GM21529 (cell line): ENCODE measurements around the gene RANBP3L.
"Not testable (repeated sequence)": the region's sequence is repeated elsewhere in the genome, so short reads cannot be mapped to it uniquely, and the experiment has no call there.

Experiments used
- ATAC-seq: cut with Tn5 transposase; IDR thresholded peaks from one replicate; pipeline ENCODE4 v1.9.1; 2021; ENCODE audit not compliant: unreplicated experiment

The RANBP3L gene

DNA sequence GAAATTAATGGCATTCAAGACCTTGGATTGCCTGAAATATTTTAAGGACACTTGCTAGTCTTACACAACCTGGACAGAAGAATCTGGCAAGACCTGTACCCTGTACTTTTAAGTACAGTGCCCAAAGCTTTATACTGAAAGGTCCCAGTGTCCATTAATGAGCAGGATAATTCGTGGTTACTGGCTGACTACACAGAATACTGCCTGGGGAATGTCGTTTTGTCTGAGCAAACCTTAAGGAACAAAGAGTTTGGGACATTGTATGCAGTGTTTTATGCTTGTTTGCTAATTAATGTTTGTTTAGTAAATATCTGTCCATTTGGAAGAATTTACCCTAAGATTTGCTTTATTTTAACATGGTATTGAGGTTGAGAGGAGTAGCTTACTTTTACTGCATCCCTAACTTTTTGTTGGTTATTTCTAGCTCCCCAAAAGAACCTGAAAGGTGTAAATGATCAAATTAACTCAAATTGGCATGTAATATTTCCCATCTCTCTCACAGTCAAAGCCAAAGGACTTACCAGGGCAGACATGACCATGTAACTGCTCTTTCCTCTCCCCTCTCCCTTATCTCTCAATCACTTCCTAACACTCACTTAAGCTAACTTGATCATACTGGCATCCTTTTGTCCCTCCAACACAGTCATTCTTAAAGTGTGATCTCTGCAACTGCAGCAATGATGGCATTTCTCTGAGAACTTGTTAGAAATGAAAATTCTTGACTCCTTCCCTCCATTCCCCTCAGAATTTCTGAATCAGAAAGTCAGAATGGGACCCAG, 15.7 kb downstream of the RANBP3L start:
- ATAC-seq: no peak

DNA sequence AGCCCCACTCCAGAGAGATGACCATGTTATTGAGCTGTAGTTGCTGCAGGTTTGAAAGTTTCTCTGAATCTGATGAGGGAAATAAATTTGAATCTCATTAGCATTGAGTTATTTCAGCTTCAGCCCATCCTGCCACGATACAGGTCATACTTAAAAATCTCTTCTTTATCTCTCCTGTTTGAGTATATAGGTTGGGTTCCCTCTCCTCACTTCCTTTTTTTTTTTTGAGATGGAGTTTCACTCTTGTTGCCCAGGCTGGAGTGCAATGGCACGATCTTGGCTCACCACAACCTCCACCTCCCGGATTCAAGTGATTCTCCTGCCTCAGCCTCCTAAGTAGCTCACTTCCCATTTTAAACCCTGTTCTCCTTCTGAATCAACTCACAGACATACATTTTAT, 17.9 kb downstream of the RANBP3L start:
- not testable (repeated sequence) for ATAC-seq

DNA sequence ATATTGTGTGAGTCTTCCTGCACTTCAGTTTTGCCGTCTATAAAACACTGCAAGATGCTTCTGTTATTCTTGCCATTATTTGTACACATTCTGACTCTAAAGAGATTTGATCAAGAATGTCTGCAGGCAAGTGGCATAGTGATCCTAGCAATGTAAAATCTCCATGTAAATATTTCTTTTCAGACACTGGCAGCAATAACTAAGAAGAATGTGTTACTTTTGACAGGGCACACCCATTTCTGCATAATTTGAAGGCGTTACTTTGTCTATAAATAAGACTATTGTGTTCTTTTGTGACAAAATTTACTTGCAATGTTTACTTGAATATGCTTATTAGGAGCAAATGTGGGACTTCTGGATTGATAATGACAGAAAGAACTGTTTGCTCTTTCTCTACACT, 20.1 kb downstream of the RANBP3L start:
- ATAC-seq: no peak

DNA sequence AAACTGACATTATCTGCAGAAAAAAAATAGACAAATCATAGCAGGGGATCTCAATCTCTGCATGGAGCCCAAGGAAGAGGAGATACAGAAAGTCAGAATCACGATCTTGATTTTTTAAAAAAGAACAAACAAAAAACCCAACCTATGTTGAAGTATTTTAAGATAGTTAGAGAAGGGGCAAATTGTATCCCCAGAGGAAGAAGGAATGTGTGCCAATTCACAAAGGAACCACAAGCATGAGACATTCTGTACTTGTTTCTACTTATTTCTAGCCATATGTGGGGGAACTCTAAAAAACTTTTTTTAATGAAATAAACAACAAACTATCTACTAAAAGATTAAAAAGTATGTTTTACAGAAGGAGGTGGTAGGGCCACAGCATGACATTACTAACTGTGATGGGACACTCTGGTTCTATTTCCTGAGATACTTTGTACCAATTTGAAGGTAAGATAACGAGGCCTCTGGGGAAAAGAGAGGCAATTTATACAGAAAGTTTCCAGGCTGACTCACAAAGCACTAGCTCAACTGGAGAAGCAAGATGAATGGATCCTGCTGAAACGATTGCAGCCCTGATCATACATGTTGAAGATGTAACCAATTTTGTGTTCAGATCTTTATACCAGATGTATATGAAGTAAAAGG, 22.5 kb downstream of the RANBP3L start:
- no peak for ATAC-seq

DNA sequence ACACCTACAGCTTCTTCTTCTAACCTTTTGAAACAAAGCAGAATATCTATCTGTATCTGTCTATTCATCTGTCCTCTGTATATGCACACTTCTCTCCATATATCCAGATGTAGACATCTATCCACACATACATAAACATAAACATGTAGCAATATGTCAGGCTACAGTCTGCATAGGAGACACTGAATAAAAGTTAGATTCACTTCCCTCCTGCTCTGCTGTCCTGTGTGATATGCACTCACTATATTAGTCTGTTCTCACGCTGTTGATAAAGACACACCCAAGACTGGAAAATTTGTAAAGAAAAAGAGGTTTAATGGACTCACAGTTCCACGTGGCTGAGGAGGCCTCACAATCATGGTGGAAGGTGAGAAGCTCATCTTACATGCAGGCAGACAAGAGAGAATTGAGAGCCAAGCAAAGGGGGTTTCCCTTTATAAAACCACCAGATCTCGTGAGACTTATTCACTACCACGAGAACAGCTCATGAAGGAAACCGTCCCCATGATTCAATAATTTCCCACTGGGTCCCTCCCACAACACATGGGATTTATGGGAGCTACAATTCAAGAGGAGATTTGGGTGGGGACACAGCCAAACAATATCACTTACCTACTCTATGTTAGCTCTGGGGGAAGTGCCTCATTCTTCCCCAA, 24.1 kb downstream of the RANBP3L start:
- no peak for ATAC-seq

DNA sequence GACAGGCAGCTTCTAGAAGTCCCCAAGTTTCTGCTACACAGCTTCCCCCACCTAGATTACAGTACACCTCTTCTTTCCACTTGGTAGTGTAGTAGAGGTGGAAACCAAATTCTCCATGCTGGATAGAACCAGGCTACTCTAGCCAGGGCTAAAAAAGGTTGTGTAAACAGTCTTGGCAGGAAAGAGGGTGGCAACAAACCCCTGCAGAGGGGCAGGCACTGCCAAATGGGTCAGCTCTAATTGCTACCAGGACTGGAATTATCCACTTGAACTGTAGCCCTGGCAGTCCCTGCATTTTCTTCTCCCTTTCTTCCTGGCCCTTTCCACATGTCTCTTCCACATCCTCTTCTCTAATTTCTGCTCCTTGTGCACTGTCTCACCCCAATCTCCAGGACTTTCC, 24.8 kb downstream of the RANBP3L start:
- ATAC-seq: no peak

DNA sequence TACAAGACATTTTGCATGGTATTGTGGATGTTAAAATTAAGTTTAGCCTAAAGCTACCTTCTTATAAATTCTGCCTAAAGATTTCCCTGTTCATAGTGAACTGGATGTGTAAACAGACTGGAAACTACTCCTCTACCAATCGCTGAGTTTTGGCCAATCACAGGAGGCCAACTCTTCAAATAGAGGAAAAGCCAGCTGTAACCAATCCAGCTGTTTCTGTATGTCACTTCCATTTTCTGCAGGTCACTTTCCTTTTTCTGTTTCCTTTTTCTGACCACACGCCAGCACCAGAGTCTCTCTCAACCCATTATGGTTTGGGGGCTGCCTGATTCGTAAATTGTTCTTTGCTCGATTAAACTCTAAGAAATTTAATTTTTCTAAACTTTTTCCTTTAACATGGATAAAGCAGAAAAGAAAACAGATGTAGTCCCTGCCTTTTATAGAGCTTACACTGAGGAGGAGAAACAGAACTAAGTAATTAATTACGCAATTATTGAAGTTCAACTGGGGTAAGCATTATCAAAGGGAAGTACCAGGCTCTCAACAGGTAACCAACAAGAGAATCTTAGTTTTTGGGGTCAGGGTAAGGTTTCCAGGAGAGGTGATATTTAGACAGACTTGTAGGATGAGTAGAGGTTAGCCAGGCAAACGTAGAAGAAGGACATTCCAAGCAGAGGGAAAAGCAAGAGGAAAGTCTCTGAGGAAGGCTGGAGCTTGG, 27.7 kb downstream of the RANBP3L start:
- no peak for ATAC-seq

DNA sequence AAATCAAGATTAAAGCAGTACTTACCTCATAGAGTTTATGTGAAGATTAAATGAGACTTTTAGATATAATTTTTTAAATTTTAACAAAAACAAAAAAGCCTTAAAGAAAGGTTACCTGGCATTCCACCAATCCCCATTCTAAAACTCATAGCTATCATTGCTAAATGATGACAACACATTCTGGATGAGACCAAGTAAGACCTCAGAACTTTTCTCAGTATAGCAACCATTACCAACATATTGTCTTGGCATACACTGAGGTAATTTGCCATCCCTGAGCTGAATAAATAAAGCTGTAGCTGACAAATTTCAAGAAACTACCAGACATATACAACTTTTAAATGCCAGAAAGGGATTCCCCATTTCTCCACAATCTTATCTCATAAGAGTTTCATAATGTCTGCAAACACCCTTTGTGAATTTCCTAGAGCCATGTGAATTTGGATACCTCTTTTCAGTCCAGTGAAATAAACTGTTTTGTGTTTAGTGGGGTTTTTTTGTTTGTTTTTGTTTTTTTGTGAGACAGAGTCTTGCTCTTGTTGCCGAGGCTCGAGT, 29.5 kb downstream of the RANBP3L start:
- no peak for ATAC-seq

DNA sequence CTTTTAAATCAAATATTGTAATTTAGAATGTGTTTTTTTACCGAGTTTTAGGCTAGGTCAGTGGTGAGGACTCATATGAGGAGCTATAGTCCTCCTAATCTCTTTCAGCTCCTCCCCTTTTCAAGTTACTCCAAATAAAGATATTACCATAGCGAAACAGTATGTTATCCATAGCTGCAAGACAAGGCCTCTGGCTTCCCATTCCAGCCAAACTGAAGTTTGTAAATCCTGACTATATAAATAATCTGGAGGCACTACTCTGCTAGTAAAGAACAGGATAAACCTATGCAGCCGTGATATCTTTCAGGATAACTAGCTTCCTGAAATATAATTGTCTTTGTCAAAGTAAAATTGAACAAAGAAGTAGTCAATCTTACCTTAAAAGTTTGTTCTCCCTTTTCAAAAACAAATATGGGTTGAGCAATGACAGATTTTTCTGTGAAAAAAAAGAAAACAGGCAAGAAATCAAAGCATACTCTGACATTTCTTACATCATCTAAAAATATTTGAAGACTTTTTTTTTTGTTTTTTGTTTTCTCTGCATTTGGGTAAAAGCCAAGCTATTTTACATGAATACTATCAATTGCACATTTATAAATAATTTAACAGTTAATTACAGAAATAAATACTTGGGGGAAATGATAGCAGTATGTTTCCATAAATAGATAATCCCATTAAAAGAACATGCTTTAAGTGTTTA, 30.7 kb downstream of the RANBP3L start:
- no peak for ATAC-seq

DNA sequence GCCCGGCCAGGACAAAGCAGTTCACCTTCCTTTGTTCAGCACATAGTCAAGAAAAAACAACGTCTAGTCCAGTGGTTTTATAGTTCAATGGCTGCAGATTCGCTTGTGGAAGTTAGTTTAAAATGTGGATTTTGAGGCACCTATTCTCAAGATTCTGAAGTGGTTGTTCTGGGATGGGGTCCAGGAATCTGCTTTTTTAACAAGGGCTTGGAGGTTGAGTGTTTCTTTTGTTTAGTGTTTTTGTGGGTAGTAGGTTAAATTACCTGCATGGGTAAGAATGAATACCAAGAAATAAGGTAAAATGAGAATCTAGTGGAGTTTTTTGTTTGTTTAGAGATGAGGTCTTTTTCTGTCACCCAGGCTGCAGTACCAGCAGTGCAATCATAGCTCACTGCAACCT, 31.5 kb downstream of the RANBP3L start:
- no peak for ATAC-seq

DNA sequence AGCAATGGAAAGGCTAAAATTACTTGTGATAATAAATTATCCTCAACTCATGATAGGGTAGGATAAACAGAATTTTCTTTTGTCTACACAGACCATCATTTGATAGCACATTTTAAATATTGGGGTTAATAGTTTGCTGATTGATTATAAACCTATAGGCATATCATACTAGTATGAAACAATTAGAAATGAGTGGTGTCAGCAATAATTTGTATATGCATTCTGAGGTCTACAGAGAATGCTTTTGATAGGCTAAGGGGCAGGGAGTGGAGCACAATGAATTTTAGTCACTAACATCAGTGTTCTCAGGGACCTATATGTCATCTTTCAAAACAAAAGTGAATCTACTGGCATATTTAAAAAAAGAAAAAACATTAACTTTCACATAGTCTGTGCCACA, 32.2 kb downstream of the RANBP3L start:
- ATAC-seq: no peak

DNA sequence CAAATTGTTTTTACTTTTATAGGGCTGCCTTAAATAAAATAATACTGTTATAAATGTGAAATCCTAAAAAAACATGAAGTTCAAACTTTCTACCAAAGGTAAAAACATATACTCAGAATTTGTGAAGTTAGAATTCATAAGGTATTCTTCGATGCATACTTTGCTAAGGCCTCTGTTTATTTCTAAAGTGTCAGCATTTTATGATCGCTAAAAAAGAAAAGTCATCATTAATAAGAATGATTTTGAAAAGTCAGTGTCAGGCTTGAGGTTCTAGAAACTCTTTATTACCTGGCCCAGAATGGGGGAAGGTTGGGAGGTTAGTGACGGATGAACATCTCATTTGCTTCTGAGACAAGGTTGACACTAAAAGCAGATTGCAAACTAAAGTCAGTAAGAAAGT, 33.8 kb downstream of the RANBP3L start:
- ATAC-seq: no peak

DNA sequence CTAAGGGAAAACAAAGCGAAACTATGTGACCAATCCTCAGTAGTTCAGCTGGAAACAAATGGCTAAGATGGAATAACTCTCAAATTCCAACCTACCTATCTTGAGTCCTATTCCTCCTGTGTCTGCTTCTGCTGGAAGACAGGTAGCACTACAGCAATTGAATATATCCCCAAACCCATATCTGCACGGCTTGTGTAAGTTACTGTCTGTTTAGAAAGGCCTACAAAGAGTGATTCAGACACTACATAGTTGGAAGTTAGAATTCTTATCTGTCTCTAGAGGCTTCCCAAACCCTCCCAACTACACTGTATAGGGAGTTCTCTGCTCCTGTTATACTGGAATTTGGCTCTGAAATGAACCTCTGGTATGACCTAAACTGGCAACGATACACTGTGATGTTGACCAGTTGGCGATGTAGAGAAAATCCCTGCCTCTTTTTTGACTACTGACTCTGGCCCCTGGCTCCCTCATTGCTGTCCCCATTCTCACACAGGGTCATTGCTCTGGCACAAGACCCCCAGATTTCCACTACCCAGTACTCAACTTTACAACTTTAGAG, 37.4 kb downstream of the RANBP3L start:
- no peak for ATAC-seq

DNA sequence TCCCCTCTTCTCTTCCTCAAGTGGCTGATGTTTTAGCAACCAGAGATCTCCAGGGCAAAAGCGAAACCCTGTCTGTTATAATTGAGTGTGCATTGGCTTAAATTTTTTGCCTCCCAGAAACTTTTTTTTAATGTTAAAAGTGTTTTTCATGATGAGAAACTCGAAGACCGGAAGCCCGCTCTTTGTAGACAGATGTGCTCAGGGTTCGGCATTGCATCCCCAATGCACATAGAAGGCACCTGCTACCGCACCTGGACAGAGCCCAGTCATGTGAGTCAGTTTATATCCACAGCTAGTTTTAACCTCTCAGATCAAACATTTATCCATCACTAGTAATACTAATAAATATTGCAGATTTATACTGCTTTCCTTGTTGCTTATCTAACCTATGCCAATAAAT, 40.5 kb downstream of the RANBP3L start:
- ATAC-seq: no peak

DNA sequence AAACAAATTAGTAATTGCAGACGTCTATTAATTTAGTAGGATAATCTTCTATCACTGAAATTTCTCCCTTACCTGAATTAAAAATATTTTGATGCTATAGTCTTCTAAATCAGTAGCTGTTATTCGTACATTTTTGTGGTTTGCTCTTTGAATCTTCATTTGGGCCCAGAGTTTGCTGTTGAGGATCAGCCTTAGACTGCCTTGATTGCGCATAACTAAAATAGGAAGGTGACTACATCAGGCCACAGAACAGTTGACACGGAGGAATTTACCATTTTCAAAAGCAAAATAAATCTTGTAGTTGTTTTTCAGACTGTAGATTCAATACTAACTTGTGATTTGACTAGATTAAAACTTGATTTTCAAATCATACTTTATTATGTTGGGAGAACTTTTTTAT, 48.1 kb downstream of the RANBP3L start:
- no peak for ATAC-seq

DNA sequence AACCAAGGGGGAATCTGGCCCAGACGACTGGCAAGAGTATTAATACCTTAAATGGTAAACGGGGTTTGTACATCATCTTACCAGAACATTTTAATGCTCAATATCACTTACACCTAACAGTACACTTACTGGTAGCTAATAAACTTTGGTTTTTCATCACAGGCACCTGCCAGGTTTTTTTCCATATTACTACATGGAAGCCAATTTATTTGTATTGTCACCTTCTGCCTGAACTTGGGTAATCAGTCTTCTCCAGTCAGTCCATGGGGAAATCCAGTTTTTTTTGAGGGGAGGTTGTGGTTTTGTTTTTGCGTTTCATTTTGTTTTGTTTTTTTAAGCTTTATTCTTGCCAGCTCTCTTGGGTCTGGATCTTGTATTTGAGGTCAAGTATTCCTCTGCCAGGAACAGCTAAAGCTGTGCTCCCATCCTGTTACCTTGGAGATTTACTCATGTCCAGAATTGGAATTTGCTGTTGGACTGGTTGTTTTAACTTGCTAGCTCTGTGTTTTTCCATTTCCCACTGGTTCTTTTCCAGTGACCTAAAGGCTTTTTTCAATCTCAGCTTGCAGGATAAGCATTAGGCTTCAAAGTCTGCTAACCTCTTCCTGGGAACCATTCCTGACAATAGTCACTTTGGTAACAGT, 48.9 kb downstream of the RANBP3L start:
- no peak for ATAC-seq

DNA sequence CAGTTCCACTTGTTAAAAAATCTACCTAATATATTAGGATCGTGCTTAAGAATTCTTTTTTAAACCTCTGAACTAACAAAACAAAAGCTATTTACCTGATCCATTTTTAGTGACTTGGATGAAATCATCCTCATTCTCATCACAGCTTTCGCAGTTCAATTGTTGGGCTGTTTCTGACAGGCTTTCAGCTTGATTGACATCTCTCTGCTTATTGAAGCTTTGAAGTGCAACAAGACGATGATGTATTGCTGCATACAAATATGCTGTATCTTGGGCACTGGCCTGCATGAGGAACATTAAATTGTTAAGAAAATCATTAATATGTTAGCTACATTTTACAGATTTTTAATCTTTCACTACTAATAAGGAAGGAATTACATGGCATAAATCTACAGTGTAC, 50.5 kb downstream of the RANBP3L start:
- no peak for ATAC-seq

DNA sequence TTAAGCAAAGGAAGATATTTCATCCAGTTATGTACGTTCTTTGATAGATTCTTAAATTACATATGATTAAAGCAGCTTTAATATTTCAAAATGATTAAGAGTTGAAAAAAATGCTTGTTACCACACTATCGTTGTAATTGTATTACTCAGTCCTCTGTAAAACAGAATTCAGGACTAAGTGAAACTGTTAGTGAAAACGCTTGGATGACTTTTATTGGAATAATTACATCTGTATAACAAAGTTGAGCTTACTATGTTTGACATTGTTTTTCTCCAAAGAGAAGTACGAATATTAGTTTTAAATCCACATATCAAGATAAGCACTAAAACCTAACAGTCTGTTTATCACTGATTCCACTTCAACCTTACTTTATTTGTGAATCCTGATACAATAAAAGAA, 51.3 kb downstream of the RANBP3L start:
- ATAC-seq: no peak

DNA sequence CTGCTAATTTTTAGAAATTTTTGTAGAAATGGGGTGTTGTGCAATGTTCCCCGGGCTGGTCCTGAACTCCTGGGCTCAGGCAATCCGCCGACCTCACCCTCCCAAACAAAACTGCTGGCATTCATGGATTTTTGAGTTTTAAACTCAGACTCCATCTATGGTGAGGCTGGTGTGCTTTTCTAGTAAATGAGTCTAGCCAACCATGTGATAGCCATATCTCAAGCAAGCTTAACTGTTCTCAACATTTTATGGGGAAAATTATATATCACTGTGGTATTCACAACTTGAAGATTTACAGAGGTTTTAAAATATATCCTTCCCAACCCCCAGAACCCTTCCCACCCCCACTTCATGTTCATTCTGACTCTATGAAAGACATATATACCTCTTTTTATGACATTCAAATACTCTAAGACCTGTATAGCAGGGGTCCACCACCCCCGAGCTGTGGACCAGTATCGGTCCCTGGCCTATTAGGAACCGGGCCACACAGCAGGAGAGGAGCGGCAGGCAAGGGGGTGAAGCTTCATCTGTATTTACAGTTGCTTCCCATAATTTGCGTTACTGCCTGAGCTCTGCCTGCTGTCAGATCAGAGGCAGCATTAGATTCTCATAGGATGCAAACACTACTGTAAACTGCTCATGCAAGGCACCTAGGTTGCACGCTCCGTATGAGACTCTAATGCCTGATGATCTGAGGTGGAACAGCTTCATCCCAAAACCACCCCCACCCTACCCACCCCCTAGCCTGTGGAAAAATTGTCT, 55.5 kb downstream of the RANBP3L start:
- no peak for ATAC-seq
